NCI-H446 (cell line): ENCODE results near the gene ILF3.

Experiments used
- DNase-seq, 2 experiments: peaks; one replicate each; lab custom pipeline; 2025; lab: John Stamatoyannopoulos, UW

Gene ILF3

GRCh38 chr19:10730932-10731331 is 76.8 kb downstream of the ILF3 start:
- DNase-seq, result no peak

DNA sequence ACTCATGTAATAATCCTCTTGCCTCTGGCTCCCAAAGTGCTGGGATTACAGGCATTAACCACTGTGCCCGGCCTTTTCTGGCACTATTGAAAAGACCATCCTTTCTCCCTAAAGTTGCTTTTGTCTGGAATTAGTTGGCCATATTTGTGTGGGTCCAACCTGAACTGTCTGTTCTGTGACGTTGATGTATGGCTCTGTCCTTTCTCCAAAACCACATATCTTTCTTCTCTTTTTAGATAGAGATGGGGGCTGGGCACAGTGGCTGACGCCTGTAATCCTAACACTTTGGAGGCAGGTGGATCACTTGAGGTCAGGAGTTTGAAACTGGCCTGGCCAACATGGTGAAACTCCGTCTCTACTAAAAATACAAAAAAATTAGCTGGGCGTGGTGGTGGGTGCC is 81.6 kb downstream of the ILF3 start:
- no peak for DNase-seq

DNA sequence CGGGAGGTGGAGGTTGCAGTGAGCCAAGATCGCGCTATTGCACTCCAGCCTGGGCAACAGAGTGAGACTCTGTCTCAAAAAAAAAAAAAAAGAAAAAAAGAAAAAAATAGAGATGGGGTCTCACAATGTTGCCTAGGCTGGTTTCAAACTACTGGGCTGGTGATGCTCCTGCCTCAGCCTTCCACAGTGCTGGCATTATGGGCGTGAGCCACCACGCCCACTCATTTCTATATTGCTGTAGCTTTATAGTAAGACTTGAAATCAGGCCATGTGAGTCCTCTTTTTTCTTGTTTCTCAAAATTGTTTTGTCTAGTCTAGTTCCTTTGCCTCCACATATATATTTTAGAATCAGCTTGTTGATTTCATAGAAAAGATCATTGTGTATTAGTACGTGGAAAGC is 82.0 kb downstream of the ILF3 start:
- no peak for DNase-seq

DNA sequence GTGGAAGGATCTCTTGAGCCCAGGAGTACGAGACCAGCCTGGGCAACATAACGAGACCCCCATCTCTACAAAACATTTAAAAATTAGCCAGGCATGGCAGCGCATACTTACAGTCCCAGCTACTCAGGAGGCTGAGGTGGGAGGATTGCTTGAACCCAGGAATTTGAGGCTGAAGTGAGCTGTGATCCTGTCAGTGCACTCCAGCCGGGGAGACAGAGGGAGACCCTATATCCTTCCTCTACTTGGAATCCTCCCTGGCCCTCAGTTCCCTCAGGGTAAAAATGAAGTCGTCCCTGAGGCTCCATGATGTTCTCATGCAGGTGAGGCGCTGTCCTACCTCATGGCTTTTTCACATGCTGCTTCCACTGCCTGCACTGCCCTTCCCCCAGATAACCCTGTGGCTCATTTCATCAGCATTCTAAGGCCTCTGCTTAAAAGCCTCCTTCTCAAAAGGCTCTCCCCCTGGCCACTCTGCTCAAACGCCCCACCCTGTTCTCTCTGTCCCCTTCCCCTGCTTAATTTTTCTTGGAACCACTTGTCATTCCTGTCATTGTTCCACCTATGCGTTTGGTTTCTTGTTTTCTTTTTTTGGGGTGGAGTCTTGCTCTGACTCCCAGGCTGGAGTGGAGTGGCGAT is 82.9 kb downstream of the ILF3 start:
- no peak for DNase-seq

DNA sequence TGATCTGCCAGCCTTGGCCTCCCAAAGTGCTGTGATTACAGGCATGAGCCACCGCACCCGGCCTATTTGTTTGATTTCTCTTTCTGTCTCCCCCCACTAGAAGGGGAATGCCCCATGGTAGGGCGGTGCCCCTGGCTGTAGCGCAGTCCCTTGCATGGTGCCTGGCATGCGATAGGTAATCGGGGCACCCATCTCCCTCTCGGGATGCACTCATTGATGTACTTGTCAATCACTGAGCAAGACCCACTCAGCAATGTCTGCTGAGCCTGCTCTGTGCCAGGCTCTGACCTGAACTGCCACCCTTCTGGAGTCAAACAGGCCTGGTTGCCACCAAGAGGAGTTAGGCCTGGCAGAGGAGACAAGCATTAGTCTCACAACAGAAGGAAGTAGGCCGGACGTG is 83.6 kb downstream of the ILF3 start:
- DNase-seq, result no peak

GRCh38 chr19:10740798-10741197 is 86.7 kb downstream of the ILF3 start:
- DNase-seq, result no peak
